NOMO-1 treated with DMSO at 0.1 percent for 48 hours (cell line): ENCODE measurements around the gene ABCC1.
"Not testable (repeated sequence)": the region's sequence is repeated elsewhere in the genome, so short reads cannot be mapped to it uniquely, and the experiment has no call there.

Source experiments
- DNase-seq: peaks from one replicate; lab custom pipeline; 2025; ENCODE audit not compliant: unreplicated experiment; lab: John Stamatoyannopoulos, UW

ABCC1 gene

DNA sequence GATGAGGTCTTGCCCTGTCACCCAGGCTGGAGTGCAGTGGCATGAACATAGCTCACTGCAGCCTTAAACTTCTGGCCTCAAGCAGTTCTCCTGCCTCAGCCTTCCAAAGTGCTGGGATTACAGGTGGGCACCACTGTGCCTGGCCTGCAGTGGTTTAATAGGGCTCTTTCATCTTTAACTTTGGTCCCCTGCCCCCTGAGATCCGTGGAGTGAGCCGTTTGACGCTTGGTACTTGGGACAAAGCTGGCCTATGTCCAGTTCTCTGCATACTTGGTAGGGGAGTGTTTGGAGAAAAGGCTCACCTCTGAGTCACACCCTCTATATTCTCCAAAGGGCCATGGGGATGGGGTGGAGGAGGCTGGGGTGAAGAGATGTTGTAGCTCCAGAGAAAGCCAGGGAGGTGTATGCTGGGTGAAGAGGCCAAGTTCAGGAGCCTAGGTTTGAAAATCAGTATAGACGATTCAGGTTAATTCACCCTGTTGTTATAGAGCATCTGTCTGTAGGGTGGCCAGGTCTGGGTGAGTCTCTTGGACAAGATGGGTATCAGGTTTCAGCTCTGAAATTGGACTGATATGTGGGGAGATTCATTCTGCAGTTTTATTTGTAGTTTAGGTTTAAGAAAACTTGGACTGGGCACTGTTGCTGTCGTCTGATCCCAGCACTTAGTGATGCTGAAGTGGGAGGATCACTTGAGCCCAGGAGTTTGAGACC, 17.6 kb downstream of the ABCC1 start:
- no peak for DNase-seq

DNA sequence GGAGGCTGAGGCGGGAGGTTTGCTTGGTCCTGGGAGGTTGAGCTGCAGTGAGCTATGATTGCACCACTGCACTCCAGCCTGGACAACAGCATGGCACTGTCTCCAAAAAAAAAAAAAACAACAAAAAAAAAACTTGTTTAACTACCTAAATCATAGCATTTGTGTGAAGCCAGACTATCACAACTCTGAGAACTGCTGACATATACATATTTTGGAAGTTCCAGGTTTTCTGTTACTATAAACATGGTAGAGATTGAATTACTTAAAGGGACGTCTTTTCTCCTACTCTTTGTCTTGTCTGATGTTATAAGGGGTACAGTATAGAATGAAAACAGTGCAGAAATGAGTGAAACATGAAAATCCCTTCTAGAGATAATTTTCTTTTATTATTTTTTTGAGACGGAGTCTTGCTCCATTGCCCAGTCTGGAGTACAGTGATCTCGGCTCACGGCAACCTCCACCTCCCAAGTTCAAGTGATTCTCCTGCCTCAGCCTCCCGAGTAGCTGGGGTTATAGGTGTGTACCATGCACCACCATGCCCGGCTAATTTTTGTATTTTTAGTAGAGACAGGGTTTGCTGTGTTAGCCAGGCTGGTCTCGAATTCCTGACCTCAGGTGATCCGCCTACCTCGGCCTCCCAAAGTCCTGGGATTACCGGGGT, 18.4 kb downstream of the ABCC1 start:
- no peak for DNase-seq

DNA sequence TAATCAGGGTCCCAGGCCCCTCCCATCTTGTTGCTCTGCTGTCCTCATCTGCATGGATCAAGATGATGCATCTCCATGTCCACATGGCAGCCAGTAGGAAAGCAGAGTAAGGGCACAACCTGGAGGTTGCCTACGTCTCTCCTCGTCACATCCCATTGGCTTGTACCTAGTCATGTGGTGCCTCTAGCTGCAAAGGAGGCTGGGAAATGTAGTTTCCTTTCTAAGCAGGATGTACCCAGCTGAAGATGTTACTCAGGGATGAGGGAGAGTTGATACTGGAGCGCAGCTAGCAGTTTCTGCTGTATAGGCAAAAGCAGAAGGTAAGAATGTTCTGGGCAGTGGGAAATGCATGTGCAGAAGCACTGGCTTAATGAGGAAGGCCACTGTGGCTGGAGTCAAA, 20.8 kb downstream of the ABCC1 start:
- DNase-seq = no peak

DNA sequence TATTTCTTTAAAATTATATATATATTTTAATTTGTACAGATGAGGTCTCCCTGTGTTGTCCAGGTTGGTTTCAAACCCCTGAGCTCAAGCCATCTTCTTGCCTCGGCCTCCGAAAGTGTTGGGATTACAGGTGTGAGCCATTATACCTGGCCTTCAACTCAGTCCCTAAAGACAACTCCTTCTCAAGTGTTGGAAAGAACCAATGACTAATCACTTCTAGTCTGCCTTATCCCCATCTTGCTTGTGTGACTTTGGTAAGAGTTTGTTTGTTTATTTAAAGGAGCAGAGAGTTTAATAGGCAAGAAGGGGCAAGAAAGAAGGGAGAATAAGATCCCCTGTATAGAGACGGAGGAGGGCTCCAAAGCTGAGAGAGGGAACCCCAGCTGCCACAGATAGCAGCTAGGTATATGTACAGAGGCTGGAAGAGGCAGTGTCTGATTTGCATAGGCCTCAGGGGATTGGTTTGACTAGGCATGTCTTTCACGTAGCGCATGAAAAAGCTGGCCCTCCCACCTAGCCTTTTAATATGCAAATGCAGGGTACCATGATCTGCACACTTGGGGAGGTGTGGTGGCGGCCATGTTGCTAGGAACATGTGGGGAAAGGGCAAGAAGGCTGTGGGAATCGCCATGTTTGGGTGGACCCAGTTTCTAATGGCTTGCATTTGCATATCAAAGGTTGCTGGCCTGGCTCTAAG, 21.5 kb downstream of the ABCC1 start:
- DNase-seq = no peak

DNA sequence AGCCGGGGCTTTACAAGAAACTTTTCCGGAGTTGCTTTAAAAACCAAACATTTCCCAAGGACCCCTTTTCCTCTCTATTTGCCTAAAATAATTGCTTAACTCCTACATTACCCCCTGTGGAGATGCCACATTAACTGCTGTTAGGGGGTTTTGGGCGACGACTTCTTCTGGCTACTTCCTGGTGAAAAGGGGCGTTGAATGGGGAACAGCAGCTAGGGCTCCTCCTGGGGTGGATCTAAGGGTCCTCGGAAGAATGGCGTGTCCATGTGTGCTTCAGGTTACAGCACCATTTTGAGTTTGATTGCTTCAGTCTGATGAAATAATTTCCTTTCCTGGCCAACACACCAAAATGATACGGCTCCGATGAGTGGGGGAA, 22.0 kb downstream of the ABCC1 start:
- DNase-seq = no peak

DNA sequence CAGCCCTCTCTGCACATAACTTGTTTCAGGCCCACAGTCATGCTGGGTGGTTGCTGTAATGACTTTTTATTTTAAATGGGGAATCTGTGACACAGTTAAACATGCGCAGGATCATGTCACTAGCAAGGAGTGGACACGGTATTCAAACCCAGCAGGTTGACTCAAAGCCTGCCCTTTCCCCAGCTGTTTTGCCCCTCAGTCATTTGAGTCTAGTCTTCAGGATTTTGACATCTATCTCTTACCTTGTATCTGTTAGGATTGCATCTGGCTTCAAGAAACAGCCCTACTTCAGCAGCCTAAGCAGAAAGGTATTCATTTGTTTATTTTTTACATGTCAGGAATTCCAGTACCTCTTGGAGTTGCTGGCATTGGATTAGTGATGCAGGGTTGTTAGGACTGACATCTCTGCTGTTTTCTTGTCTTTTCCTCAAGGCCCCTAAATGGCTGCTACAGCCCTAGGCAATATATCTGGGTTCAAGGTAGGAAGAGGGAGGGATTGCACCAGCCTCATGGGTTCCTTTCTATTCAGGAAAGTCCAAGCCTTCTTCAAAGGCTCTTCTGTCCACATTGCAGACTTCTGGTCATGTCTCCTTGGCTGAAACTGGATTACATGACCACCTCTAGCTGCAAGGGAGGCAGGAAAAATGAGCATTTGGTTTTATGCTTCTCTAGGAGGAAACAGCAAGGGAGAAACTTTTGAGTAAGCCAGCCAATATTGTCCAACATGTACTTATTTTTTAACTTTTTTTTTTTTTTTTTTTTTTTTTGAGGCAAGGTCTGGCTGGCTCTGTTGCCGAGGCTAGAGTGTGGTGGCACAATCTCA, 22.8 kb downstream of the ABCC1 start:
- DNase-seq = no peak

DNA sequence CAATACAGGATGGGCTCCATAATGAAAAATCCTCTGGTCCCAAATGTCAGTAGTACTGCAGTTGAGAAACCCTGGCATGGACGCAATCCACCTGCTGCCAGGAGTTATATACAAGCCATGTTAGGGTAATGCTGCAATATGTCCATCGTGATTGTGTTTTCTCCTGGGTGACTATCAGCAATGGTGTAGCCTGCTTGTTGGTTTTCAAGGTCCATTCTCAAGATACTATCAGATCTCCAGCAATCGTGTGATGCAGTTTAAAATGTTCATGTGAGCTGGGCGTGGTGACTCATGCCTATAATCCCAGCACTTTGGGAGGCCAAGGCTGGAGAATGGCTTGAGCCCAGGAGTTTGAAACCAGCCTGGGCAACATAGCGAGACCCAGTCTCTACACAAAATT, 24.0 kb downstream of the ABCC1 start:
- DNase-seq = no peak

DNA sequence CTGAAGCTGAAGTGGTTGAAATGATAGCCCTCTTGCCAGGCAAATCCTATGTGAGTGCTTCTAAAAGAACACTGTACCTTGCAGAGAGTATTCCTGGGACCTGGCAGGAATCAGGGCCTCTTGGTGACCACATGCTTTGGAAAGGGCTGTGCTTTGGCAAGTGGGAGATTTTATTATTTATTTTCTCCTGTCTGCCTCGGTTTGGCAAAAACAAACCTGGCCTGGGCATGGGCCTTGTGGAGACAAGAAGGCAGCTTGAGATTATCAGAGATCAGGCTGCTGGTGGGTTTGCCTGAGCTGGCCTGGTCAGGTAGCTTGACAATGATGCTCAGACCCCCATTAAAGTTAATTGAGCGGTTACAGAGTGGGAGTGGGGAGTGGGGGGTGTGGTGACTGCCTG, 24.6 kb downstream of the ABCC1 start:
- DNase-seq = no peak

DNA sequence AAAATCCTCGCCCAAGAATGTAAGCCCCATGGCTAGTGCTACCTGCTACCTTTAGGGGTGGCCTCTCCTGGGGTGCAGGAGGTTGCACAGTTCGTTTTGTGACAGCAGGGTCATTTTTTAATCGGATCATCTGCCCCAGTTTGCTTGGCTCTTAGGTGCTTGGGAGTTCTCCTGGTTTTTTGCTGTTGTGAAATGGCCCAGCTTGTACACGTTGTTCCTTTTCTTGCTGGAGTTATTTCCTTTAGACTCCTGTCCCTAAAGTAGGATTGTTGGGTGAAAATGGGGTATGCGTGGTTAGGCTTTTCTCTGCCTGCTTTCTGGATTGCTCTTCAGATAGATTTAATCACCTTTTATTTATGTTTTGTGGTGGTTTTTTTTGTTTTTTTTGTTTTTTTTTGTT, 25.8 kb downstream of the ABCC1 start:
- no peak for DNase-seq

DNA sequence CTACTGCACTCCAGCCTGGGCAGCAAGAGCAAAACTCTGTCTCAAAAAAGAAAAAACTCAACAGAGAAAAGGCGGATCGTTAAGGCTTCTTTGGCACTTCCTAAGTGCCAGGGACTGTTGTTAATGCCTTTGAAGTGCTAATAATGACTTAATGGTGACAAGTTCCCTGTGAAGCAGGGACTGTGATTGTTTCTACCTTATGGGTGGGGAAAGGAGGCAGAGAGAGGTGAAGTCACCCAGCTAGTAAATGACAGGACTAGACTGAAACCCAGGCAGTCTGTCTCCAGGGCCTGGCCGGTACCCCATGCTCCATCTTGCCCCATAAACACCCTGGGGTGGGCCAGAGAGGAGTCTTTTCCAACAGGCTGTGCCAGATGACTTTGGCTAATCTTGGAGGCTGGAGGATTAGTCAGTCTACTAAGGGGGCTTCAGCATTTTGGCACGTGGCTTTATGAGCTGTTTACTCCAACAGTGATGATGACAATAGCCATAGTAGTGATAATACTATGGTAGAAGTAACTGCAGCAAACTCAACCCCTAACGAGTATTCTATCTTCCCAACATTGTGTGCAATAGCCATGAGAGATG, 26.9 kb downstream of the ABCC1 start:
- DNase-seq = no peak

DNA sequence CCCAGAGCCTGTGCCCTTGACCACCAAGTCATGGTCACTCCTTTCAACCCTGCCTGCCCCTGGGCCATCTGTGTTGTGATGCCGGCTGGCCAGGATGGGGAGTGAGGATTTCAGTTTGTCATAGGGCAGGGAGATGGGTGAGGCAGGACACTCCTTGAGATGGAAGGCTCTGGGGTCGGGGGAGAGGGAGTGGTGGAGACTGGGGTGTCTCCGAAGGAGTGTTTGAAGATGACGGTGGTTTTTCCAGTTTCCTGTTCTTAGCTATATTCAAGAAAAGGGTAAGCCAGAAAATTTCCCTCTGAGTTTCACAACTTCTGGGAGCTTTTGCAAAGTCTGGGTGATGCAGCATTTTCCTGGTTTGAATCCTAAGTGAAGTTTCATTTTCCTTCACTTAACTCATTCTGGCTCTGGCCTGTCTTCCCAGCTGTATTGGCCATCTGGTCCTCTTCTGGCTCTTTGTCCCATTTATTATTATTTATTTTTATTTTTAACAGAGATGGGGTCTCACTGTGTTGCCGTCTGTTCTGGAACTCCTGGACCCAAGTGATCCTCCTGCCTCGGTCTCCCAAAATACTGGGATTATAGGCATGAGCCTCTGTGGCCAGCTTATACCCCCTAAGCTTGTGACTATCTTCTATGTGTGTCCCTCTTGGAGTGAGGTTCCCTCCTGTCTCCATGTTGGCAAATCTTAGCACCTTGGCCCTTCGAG, 27.7 kb downstream of the ABCC1 start:
- no peak for DNase-seq

DNA sequence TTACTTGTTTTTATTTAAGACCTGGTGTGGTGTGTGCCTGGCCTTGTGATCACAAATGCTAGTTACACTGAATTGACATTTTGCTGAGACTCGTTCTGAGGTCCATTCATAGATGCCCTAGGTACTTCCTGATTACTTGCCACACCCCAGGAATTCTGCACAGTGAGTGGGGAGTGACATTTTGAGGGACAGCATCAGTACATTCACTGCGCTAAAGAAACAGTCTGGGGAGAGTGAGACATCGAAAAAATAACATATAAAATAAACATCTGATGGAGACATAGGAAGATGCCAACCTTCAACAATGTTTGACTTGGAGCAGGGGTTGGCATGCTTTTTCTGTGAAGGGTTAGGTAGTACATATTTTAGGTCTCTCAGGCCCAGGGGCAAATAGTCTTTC, 30.4 kb downstream of the ABCC1 start:
- no peak for DNase-seq

DNA sequence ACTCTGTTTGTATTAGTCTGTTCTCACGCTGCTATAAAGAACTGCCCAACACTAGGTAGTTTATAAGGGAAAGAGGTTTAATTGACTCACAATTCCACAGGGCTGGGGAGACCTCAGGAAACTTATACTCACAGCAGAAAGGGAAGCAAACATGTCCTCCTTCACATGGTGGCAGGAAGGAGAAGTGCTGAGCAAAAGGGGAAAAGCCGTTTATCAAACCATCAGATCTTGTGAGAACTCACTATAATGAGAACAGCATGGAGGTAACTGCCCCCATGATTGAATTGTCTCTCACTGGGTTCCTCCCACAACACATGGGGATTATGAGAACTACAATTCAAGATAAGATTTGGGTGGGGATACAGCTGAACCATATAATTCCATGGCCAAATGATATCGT, 30.9 kb downstream of the ABCC1 start:
- no peak for DNase-seq

DNA sequence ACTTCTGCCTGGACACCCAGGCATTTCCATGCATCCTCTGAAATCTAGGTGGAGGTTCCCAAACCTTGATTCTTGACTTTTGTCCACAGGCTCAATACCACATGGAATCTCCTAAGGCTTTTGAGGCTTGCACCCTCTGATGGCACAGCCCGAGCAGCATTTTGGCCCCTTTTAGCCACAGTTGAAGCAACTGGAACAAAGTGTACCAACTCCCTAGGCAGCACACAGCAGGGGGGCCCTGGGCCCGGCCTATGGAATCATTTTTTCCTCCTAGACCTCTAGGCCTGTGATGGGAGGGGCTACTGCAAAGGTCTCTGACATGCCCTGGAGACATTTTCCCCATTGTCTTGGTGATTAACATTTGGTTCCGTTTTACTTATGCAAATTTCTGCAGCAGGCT, 32.0 kb downstream of the ABCC1 start:
- DNase-seq = no peak

DNA sequence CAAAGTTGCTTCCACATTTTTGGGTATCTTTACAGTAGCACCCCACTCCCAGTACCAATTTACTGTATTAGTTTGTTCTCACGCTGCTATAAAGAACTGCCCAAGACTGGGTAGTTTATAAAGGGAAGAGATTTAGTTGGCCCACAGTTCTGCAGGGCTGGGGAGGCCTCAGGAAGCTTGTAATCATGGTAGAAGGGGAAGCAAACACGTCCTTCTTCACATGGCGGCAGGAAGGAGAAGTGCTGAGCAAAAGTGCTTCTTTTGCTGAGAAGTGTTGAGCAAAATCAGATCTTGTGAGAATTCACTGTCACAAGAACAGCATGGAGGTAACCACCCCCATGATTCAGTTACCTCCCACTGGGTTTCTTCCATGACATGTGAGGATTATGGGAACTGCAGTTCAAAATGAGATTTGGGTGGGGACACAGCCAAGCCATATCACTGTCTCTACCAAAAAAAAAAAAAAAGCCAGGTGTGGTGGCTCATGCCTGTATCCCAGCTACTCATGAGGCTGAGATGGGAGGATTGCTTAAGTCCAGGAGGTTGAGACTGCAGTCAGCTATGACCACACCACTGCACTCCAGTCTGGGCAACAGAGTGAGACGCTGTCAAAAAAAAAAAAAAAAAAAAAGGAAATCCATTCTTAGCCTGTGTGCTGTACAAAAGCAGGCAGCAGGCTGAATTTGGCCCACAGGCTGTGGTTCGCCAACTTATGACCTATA, 32.9 kb downstream of the ABCC1 start:
- DNase-seq = not testable (repeated sequence)

DNA sequence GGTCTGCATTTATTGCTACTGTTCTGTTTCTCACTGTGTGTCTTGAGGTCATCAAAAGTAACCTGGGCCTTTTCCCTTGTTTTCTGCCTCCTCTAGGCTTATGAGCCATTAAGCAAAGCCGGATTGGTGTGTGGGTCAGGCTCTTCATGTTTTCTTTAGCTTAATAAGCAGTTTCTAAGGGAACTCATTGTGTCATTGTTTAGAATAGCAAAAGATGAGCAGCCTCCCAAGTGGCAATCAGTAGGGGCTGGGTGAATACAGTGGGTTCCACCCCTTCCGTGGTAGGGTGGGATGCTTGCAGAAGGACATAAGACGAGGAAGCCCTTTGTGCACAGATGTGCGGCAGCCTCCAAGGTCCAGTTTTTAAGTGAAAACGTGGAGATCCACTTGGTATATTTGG, 34.5 kb downstream of the ABCC1 start:
- DNase-seq = no peak

DNA sequence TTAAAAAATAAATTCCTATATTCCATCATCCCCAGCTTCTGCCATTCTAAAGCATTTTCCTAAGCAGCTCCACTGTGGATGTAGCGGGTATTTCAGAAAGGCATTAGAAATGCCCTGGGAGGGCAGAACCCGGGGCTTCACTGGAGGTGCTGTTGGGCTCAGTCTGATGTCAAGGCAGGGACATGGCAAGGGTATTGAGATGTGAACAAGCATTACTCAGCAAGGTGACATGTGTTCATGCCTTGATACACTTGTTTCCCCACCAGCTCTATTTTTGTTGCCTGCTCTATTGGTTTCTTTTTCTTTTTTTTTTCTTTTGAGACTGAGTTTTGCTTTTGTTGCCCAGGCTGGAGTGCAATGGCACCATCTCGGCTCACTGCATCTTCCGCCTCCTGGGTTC, 35.7 kb downstream of the ABCC1 start:
- DNase-seq = no peak

DNA sequence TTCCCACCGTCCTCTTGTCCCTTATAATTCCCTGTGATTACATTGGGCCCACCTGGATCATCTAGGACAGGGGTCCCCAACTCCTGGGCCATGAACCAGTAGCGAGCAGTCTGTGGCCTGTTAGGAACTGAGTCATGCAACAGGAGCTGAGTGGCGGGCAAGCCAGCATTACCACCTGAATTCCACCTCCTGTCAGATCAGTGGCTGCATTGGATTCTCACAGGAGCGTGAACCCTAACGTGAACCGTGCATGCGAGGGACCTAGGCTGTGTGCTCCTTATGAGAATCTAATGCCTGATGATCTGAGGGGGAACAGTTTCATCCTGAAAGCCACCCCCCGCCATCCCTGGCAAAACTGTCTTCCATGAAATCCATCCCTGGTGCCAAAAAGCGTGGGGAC, 36.8 kb downstream of the ABCC1 start:
- no peak for DNase-seq

DNA sequence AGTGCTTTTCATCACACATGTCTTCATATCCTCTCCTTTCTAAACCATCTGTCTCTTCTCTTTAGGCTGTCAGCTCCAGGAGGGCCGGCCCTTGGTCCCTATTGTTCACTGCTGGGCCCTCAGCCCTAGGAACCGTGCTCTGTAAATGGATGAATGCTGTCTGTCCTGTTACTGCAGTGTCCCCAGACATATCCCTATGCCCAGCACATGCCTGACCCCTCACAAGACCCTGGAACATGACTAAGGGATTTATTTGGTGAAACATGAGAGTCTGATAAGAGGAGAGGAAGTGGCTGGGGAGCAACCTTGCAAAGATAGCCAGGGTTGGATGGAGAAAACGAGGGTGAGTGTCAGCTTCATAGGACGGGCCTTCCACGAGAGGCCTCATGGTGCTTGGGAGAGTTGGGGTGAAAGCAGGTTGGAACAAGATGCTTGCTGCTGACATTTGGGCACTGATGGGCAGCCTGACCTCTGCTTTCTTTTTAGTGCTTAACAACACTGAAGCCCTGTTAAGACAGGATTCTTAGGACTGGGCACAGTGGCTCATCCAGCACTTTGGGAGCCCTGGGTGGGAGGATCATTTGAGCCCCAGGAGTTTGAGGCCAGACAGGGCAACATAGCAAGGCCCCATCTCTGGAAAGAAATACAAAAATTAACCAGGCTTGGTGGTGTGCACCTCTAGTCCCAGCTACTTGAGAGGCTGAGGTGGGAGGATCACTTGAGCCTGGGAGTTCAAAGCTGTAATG, 39.0 kb downstream of the ABCC1 start:
- DNase-seq = no peak
